T-helper 2 cell treated with Interferon-gamma antibody and Interleukin-4, amounts not matched to agents 5 μg/mL and 100 μg/mL, for 36 hours (primary cell): ENCODE data around the gene PCDHGA3.
"Not testable (repeated sequence)": the region's sequence is repeated elsewhere in the genome, so short reads cannot be mapped to it uniquely, and the experiment has no call there.

Experiments used
- DNase-seq: peaks from one replicate; pipeline ENCODE4 v3.0.0; 2021; ENCODE audit warnings: low spot score
- H3K27ac Mint-ChIP-seq: one replicate; pipeline ENCODE4 v1.8.0; 2021; ENCODE audit warnings: mild to moderate bottlenecking, mixed read lengths
- H3K27me3 Mint-ChIP-seq: one replicate; pipeline ENCODE4 v1.8.0; 2021; ENCODE audit warnings: low read depth, mixed read lengths
- H3K36me3 Mint-ChIP-seq: one replicate; pipeline ENCODE4 v1.8.0; 2021; ENCODE audit warnings: low read depth, mixed read lengths
- H3K4me1 Mint-ChIP-seq: one replicate; pipeline ENCODE4 v1.8.0; 2021; ENCODE audit warnings: low read depth, mixed read lengths
- H3K4me3 Mint-ChIP-seq: one replicate; pipeline ENCODE4 v1.8.0; 2022; ENCODE audit warnings: mild to moderate bottlenecking, moderate library complexity, mixed read lengths
- H3K9me3 Mint-ChIP-seq: one replicate; pipeline ENCODE4 v1.8.0; 2021; ENCODE audit warnings: mixed read lengths

Gene PCDHGA3

GRCh38 chr5:141383345-141383744 lies 39.7 kb downstream of the PCDHGA3 start:
- peaks cover 20% of the 10 kb centered on the region for H3K9me3 Mint-ChIP-seq

GRCh38 chr5:141384471-141385267 lies 41.0 kb downstream of the PCDHGA3 start:
- H3K36me3 Mint-ChIP-seq: no peaks in the 10 kb centered on the region
- no peak overlapping the region for H3K27ac Mint-ChIP-seq
- peaks cover 26% of the 10 kb centered on the region for H3K27me3 Mint-ChIP-seq
- no peaks in the 10 kb centered on the region for H3K4me1 Mint-ChIP-seq
- peaks cover 28% of the 10 kb centered on the region for H3K9me3 Mint-ChIP-seq
- no peak overlapping the region for H3K4me3 Mint-ChIP-seq
- DNase-seq: no peak

More at GRCh38 chr5:141383345-141383744, 39.7 kb downstream of the PCDHGA3 start:
- H3K27me3 Mint-ChIP-seq: peaks cover 26% of the 10 kb centered on the region
- no peak for DNase-seq
- no peaks in the 10 kb centered on the region for H3K36me3 Mint-ChIP-seq
- H3K4me3 Mint-ChIP-seq: peak overlapping the region; percentile 79
- H3K4me1 Mint-ChIP-seq: no peaks in the 10 kb centered on the region
- no peak overlapping the region for H3K27ac Mint-ChIP-seq

- not testable (repeated sequence) for H3K4me1 Mint-ChIP-seq, H3K27ac Mint-ChIP-seq, H3K36me3 Mint-ChIP-seq, DNase-seq
- H3K27me3 Mint-ChIP-seq: peaks cover 23% of the 10 kb centered on the region
- H3K4me3 Mint-ChIP-seq: peak within 1 kb of the TSS; percentile 36
- H3K9me3 Mint-ChIP-seq: peaks cover 39% of the 10 kb centered on the region
These were observed 44.1 kb downstream of the PCDHGA3 start, which contains the start of gene PCDHGB4 for GRCh38 chr5:141387557-141388311. TSS of gene PCDHGB4 (plus strand) at chr5:141387698. CDS start at chr5:141387885, 187 bp downstream.

GRCh38 chr5:141388661-141389060 lies 45.0 kb downstream of the PCDHGA3 start:
- H3K36me3 Mint-ChIP-seq: no peaks in the 10 kb centered on the region
- H3K4me1 Mint-ChIP-seq: no peaks in the 10 kb centered on the region
- no peak overlapping the region for H3K27ac Mint-ChIP-seq
- H3K9me3 Mint-ChIP-seq: peaks cover 36% of the 10 kb centered on the region
- DNase-seq: no peak
- no peak overlapping the region for H3K4me3 Mint-ChIP-seq
- peaks cover 27% of the 10 kb centered on the region for H3K27me3 Mint-ChIP-seq

- no peaks in the 10 kb centered on the region for H3K4me1 Mint-ChIP-seq
- peaks cover 36% of the 10 kb centered on the region for H3K9me3 Mint-ChIP-seq
- H3K36me3 Mint-ChIP-seq: no peaks in the 10 kb centered on the region
- DNase-seq: no peak
- H3K27ac Mint-ChIP-seq: no peak overlapping the region
- H3K4me3 Mint-ChIP-seq: no peak overlapping the region
- peaks cover 24% of the 10 kb centered on the region for H3K27me3 Mint-ChIP-seq
These were observed 45.8 kb downstream of the PCDHGA3 start for GRCh38 chr5:141389153-141390042.

GRCh38 chr5:141392429-141393198 lies 49.0 kb downstream of the PCDHGA3 start, which contains the start of gene PCDHGA8:
TSS of gene PCDHGA8 (plus strand) at chr5:141392633. CDS start at chr5:141392814, 181 bp downstream.
- Mint-ChIP-seq H3K27me3 (peaks cover 21% of the 10 kb centered on the region), H3K9me3 (peaks cover 37% of the 10 kb centered on the region), H3K4me3 (no peak within 1 kb of the TSS), H3K4me1 (no peaks in the 10 kb centered on the region), H3K27ac (no peak within 1 kb of the TSS), H3K36me3 (no peaks in the 10 kb centered on the region)
- DNase-seq: no peak

- DNase-seq: no peak
- Mint-ChIP-seq H3K36me3 (no peaks in the 10 kb centered on the region), H3K4me3 (no peak overlapping the region), H3K27ac (no peak overlapping the region), H3K4me1 (no peaks in the 10 kb centered on the region), H3K9me3 (peaks cover 36% of the 10 kb centered on the region), H3K27me3 (peaks cover 21% of the 10 kb centered on the region)
These were observed 49.6 kb downstream of the PCDHGA3 start for GRCh38 chr5:141393267-141393666.

GRCh38 chr5:141394401-141395187 lies 51.0 kb downstream of the PCDHGA3 start:
- peaks cover 27% of the 10 kb centered on the region for H3K27me3 Mint-ChIP-seq

More at GRCh38 chr5:141394401-141395187, 51.0 kb downstream of the PCDHGA3 start:
- H3K27ac Mint-ChIP-seq, DNase-seq, H3K36me3 Mint-ChIP-seq, H3K4me3 Mint-ChIP-seq, H3K4me1 Mint-ChIP-seq: not testable (repeated sequence)
- H3K9me3 Mint-ChIP-seq: peaks cover 34% of the 10 kb centered on the region
